HPDE6-E6E7 (cell line): ENCODE results near the gene RPS6KB1.
A peak's percentile ranks its signal among the peaks of the same experiment; 100 is the strongest.
"Not testable (repeated sequence)": the region's sequence is repeated elsewhere in the genome, so short reads cannot be mapped to it uniquely, and the experiment has no call there.

ENCODE experiments used
- DNase-seq: peaks from one replicate; pipeline ENCODE4 v3.0.0; 2011; ENCODE audit warnings: missing footprints; ENCODE audit errors: extremely low spot score

The RPS6KB1 gene

GRCh38 chr17:59870482-59870881 is 22.4 kb upstream of the RPS6KB1 start:
- DNase-seq: no peak

GRCh38 chr17:59872351-59872750 is 20.6 kb upstream of the RPS6KB1 start:
- no peak for DNase-seq

DNA sequence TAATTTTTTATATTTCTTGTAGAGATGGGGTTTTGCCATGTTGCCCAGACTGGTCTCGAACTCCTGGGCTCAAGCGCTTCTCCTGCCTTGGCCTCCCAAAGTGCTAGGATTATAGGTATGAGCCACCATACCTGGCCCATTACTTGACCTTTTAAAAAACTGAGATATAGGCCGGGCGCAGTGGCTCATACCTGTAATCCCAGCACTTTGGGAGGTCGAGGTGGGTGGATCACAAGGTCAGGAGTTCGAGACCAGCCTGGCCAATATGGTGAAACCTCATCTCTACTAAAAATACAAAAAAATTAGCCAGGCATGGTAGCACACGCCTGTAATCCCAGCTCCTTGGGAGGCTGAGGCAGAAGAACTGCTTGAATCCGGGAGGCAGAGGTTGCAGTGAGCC is 19.5 kb upstream of the RPS6KB1 start:
- DNase-seq: not testable (repeated sequence)

DNA sequence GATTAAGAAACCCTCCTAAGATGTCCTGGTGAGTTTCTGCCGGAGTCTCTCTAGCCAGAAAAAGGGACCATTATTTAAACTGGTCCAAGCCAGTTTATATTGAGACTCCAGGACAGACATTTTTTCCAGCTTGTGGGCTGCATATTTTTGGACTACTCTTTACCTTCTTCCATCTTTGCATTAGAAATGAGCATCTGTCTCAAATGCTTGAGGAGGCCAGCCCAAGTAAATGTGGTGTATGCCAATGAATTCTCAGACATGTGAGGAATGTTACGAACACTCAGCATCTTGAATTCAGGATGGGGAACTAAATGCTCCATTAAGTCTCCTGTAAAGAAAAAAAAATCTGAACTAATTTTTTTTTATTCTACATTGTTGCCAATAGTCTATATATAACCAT is 18.5 kb upstream of the RPS6KB1 start:
- DNase-seq: no peak

- DNase-seq: no peak
Measured at GRCh38 chr17:59876107-59876506, 16.8 kb upstream of the RPS6KB1 start.

DNA sequence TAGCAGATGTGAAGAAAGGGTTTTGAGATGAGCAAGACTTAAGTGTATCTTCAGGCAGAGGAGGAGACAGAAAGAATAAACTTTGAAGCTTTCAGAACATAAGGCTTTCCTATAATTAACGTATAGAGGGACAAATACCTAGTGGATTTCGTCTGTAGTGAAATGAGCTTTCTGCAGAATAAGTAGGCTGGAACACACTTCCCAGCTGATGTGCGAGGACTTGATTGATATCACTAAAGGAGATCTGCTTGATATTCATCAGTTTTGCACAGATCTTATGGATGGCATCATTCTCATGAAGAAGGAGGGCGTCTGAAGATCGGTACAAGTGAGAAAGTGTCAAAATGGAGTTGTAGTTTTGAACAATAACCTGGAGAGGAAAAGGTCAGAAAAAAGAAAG is 15.0 kb upstream of the RPS6KB1 start:
- no peak for DNase-seq

- no peak for DNase-seq
Measured at GRCh38 chr17:59878624-59879023, 14.3 kb upstream of the RPS6KB1 start.

GRCh38 chr17:59884861-59885260 is 8.1 kb upstream of the RPS6KB1 start:
- no peak for DNase-seq

GRCh38 chr17:59888145-59888750 is 4.7 kb upstream of the RPS6KB1 start:
- DNase-seq: no peak

GRCh38 chr17:59890720-59891119 is 2.2 kb upstream of the RPS6KB1 start:
- no peak for DNase-seq

DNA sequence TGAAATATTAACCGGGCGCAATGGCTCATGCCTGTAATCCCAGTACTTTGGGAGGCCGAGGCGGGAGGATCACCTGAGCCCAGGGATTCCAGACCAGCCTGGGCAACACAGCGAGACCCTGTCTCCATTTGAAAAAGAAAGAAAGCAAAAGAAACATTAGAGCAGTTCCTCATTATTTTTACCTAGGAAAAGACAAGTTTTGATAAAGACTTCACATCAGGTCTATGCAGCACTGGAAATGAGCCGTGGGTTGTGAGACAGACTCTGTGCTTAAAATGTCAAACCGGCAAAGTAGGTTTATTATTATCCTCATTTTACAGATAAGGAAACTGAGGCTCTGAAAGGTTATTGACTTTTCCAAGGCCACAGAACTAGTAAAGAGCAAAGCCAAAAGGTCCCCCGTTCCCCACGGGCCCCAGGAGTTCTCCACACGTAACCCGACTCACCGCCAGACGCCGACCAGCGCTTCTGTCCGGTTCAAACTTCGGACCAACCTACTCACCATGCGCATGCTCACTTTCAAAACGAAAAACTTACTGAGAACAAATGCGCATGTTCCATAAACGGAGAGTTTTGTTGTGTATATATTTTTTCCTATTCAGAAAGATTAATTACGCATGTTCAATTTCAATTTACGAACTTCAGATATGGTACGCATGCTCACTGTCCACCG is 534 bp upstream of the RPS6KB1 start:
- DNase-seq: no peak

GRCh38 chr17:59893676-59894100 is 767 bp downstream of the RPS6KB1 start:
- peak; percentile 28 for DNase-seq

DNA sequence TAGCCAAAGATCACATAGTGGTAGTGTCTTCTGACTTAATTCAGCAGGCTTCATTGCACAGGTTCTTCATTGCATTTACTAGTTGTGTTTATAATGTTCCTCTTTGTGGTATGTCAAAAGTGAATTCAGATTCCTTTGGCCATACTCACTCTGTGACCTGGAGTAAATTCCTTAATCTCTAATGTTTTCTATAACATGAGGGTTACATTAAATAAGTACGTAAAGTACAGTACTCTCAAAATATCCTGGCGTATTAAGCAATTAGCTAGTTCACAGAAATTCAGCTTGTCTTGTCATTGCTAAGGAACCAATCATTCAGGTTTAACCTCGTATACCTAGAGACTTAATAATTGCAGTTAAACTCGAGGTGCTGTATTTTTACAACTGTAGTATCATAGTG is 4.2 kb downstream of the RPS6KB1 start:
- no peak for DNase-seq

- peak; percentile 20 for DNase-seq
Measured at GRCh38 chr17:59899099-59899498, 6.2 kb downstream of the RPS6KB1 start.

- no peak for DNase-seq
Measured at GRCh38 chr17:59901604-59902003, 8.7 kb downstream of the RPS6KB1 start.

DNA sequence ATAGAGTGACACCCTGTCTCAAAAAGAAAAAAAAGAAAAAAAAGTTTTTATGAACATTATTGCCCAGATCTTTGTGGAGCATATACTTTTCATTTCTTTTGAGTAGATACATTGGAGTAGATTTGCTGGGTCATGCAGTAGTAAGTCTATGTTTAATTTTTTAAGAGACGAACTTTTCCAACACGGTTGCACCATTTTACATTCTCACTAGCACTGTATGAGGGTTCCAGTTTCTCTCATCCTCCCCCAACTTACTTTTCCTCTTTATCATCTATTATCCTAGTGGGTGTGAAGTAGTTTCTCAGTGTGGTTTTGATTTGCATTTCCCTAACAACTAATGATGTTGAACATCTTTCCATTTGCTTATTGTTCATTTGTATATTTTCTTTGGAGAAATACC is 10.5 kb downstream of the RPS6KB1 start:
- DNase-seq: no peak

GRCh38 chr17:59907467-59907866 is 14.5 kb downstream of the RPS6KB1 start:
- no peak for DNase-seq

DNA sequence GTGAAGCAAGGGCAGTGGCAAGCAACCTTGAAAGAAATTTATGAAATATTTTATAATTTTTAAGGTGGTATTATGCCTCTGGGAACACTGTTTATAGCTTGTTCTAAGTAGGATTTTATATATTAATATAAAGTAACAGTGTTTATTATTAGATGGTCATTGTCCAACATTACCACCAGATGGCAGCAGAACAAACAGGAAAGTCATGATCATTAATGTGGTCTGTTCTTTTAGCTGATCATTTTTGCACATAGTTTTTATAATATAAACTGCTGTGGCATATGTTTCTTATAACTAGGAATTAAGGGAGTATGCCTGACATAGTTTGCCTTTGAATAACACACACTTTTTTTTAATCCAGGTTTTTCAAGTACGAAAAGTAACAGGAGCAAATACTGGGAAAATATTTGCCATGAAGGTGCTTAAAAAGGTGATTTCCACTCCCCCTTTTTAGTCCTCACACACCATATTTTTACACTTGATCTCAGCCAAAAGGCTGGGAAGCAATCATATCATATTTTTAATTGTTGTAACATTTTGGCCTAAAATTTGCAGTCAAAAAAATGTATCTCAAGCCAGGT is 21.4 kb downstream of the RPS6KB1 start:
- DNase-seq: peak; percentile 36

- no peak for DNase-seq
Measured at GRCh38 chr17:59916446-59916845, 23.5 kb downstream of the RPS6KB1 start.

- DNase-seq: not testable (repeated sequence)
Measured at GRCh38 chr17:59920637-59921036, 27.7 kb downstream of the RPS6KB1 start.

DNA sequence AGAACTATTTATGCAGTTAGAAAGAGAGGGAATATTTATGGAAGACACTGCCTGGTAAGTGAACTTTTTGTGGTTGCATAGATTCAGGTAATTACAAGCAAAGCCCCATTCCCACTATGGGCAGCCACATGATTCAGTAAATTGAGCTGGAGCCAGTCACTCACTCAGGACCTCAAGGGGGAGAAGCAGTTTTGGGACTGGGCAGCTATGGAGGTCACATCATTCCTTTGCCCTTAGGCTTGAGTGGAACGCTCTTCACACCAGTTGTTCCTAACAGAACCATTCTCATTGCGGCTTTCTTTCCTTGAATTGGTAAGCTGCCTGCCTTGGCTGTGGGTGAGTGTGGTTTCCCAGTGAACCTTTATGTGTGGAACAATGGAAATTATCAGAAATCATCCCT is 37.2 kb downstream of the RPS6KB1 start:
- not testable (repeated sequence) for DNase-seq

DNA sequence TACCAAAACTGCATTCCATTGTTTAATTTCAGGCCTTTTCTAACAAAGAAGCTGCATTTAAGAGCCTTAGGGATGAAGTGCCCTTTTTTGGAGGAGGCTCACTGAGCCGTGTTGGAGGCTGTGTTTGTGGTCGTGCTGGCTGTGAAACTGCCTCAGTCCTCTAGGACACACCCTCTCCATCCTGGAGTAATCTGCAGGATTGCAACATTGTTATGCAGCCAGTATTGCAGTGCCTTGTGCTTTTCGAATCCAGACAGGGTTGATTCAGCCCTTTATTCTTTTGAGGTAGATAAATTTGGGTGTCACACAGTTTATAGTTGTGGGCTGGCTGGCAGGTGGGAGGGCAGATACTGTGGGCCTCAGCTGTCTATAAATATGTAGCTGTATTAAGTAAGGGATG is 37.8 kb downstream of the RPS6KB1 start:
- not testable (repeated sequence) for DNase-seq

DNA sequence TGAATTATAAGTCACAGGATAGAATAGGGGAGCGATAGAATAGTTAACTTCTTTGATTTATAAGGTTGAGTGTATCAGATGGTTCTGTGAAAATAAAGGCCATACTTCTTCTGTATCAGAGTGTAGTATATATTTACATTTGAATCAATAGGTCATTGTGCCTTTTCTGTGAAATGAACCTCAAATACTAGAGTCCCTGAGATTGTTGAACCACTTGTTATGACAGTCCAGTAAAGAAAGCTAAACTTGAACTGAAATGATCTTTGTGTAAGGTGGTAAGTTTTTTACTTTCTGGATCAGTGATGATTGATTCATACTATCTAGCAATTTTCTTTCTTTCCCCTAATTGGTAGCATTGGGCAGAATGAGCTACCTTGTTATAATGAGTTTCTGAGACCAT is 40.4 kb downstream of the RPS6KB1 start:
- DNase-seq: not testable (repeated sequence)
